Measurements from ENCODE around the gene LIPC. TPM values are rescaled to one million over a fixed set of nuclear protein-coding genes. Genes with fewer than 3 reads are reported as not detected.

LIPC gene
- total and polyA plus RNA-seq, 9 of the 15 experiments (the other 6 are each of a cell fraction or from before 2014, with no cell fraction given), result 0.07 to 0.41 (median 0.11) TPM; not detected in 2

DNA sequence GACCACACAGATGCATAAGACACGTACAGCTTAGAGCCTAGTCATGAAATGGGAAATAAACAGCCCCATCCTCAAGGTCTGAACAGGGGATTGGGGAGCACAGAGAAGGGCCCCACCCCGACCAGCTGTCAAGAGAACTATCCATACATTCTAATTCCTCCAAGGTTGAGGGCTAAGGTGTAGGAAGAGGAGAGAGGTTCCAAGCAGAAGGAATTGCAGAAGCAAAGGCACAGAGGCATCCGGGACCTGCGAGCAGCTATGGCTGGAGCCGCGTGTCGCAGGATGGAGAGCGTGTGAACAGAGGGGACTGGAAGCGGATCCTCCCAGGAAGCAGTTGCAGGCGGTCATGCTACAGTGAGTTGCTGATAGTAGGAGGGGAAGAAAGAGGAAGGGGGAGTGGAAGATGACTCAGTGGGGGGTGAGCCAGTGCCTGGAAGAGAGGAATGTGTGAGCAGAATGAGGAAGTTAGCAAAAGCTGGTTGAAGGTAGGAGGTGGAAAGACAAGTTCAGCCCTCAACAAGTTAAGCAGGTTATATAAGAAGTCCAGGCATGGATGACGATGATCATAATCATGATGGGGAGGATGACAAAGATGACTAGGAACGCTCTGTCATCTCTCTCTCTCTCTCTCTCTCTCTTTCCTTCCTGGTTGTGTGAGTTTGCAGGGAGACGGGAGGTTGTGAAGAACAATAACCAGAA is 89.7 kb downstream of the LIPC start (continued):
- TF ChIP-seq CHD7 (IDR thresholded peaks at IDR 0.05; ENCODE audit: low read depth, low read length) (no peak), AFF4 (CRISPR knock-in tag; IDR thresholded peaks at IDR 0.05) (no peak), STAT5A (IDR thresholded peaks at IDR 0.05; ENCODE audit: borderline replicate concordance, low read length) (no peak; the same call in 1 of the 2 replicates), E2F1 (CRISPR knock-in tag; IDR thresholded peaks at IDR 0.05) (no peak), PTTG1 (tag; IDR thresholded peaks at IDR 0.05; ENCODE audit: low read depth) (no peak), FIP1L1 (IDR thresholded peaks at IDR 0.05; ENCODE audit: low read depth, low read length, poor library complexity, severe bottlenecking) (no peak), HMBOX1 (IDR thresholded peaks at IDR 0.05) (peak; percentile 98), MTA1 (IDR thresholded peaks at IDR 0.05; ENCODE audit: borderline replicate concordance) (peak; percentile 97), ZNF253 (CRISPR knock-in tag; conservative IDR thresholded peaks at IDR 0.05) (no peak)
